ENCODE results near the gene TSPEAR.

DNA sequence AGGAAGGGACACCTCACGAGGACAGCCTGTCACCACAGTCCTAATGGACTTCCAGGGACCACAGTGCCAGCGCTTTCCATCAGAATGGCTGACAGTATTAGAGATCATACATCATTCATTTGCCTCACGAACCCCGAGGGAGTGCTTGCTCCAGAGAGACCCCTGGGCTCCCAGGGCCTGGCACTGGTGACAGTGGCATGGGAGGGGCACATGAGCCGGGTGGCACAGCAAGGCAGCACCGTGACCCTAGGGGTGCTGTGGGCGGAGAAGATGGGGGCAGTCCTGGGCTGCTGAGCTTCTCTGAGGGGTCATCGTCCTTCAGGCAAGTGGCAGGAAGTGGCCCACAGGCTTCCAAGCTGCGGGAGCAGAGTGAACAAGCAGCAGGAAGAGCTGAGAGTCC is 16.4 kb upstream of the TSPEAR start:
- TF ChIP-seq, protein P1, sequence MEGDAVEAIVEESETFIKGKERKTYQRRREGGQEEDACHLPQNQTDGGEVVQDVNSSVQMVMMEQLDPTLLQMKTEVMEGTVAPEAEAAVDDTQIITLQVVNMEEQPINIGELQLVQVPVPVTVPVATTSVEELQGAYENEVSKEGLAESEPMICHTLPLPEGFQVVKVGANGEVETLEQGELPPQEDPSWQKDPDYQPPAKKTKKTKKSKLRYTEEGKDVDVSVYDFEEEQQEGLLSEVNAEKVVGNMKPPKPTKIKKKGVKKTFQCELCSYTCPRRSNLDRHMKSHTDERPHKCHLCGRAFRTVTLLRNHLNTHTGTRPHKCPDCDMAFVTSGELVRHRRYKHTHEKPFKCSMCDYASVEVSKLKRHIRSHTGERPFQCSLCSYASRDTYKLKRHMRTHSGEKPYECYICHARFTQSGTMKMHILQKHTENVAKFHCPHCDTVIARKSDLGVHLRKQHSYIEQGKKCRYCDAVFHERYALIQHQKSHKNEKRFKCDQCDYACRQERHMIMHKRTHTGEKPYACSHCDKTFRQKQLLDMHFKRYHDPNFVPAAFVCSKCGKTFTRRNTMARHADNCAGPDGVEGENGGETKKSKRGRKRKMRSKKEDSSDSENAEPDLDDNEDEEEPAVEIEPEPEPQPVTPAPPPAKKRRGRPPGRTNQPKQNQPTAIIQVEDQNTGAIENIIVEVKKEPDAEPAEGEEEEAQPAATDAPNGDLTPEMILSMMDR (IDR thresholded peaks at IDR 0.05): no peak
- no peak for TF ChIP-seq POLR2AphosphoS5 (IDR thresholded peaks at IDR 0.05; ENCODE audit: low read depth, low read length)
- TF ChIP-seq, protein P2, sequence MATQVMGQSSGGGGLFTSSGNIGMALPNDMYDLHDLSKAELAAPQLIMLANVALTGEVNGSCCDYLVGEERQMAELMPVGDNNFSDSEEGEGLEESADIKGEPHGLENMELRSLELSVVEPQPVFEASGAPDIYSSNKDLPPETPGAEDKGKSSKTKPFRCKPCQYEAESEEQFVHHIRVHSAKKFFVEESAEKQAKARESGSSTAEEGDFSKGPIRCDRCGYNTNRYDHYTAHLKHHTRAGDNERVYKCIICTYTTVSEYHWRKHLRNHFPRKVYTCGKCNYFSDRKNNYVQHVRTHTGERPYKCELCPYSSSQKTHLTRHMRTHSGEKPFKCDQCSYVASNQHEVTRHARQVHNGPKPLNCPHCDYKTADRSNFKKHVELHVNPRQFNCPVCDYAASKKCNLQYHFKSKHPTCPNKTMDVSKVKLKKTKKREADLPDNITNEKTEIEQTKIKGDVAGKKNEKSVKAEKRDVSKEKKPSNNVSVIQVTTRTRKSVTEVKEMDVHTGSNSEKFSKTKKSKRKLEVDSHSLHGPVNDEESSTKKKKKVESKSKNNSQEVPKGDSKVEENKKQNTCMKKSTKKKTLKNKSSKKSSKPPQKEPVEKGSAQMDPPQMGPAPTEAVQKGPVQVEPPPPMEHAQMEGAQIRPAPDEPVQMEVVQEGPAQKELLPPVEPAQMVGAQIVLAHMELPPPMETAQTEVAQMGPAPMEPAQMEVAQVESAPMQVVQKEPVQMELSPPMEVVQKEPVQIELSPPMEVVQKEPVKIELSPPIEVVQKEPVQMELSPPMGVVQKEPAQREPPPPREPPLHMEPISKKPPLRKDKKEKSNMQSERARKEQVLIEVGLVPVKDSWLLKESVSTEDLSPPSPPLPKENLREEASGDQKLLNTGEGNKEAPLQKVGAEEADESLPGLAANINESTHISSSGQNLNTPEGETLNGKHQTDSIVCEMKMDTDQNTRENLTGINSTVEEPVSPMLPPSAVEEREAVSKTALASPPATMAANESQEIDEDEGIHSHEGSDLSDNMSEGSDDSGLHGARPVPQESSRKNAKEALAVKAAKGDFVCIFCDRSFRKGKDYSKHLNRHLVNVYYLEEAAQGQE (IDR thresholded peaks at IDR 0.05; ENCODE audit: insufficient read depth in 1 of 2, low read depth in 2 of 2, low read length in 1 of 2): no peak
